Measurements from ENCODE around the gene CLDN1.

The CLDN1 gene

DNA sequence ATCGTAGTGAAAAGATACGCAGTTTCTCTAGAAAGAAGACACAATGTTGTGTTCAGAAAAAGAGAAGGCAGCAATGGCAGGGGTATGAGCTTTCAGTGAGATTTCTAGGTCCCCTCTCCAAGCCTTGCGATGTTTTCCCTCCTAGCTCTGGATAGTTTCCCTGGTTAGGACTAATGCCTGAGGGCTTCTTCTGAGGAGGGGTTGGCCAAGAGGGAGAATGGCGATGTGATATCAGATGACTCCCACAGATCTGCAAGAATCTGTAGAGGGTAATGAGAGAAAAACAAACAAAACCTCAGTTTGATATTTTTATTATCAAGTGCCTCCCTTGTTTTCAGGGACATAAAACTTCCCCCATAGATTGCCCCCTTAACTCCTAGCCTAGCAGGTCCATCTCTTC lies 4.1 kb upstream of the CLDN1 start:
- Histone ChIP-seq H3K27ac (peak overlapping the region; percentile 15; the same call in 1 of the 2 replicates), H3K9me3 (ENCODE audit: low read depth, low read length) (no peaks in the 10 kb centered on the region), H3K9ac (ENCODE audit: insufficient read length) (no peak overlapping the region), H3K4me3 (no peak overlapping the region), H3K36me3 (ENCODE audit: insufficient read depth, low read length) (no peaks in the 10 kb centered on the region)
- TF ChIP-seq FOXP2 (optimal IDR thresholded peaks at IDR 0.05; ENCODE audit: control extremely low read depth, extremely low read length, insufficient read depth) (no peak), EZH2 (IDR thresholded peaks at IDR 0.05) (no peak), POLR2AphosphoS5 (IDR thresholded peaks at IDR 0.05; ENCODE audit: borderline replicate concordance, low read depth, low read length) (no peak)
- DNase-seq (ENCODE audit: low read depth, low spot score): no peak

DNA sequence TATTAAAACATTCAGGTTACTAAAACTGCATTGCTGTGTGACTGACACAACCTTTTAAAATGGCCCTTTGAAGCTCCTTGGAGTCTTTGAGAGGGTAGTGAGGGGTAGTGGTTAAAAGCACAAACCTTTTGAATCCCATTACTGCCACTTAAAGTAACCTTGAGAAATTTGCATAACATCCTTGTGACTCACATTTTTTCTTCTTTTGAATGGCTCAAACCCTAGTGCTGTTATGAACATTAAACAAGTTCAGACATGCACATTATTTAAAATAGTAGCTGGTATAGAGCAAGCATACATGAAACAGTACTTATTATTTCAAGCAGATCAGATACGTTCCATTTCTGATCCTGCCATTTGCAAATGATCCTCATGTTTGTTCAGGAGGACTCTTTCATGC lies 3.7 kb upstream of the CLDN1 start:
- Histone ChIP-seq H3K4me3 (peak overlapping the region; percentile 8; the same call in 1 of the 2 replicates), H3K27ac (peak overlapping the region; percentile 46), H3K9me3 (ENCODE audit: low read depth, low read length) (no peaks in the 10 kb centered on the region), H3K9ac (ENCODE audit: insufficient read length) (no peak overlapping the region), H3K36me3 (ENCODE audit: insufficient read depth, low read length) (no peaks in the 10 kb centered on the region)
- DNase-seq (ENCODE audit: low read depth, low spot score): no peak
- TF ChIP-seq FOXP2 (optimal IDR thresholded peaks at IDR 0.05; ENCODE audit: control extremely low read depth, extremely low read length, insufficient read depth) (no peak), POLR2AphosphoS5 (IDR thresholded peaks at IDR 0.05; ENCODE audit: borderline replicate concordance, low read depth, low read length) (no peak), EZH2 (IDR thresholded peaks at IDR 0.05) (no peak)

DNA sequence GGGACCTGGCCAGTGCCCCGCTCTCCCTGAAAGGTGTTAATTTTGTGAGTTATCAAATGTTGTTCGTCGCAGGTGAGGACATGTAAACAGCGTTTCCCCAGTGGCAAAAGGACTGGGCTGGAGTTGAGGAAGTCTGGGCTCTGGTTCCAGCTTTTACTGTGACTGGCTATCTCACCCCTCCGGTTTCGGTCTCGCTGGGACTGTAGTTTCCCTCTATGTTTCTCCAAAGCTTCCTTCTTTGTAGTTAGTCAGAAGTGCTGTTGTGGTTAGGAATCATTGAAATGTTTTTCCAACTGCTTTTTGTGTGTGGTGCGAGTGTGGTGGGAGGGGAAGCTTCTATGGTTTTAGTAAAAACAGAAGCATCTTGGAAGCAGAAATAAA lies 990 bp upstream of the CLDN1 start:
- H3K36me3 ChIP-seq (ENCODE audit: insufficient read depth, low read length): peaks cover 20% of the 10 kb centered on the region
- TF ChIP-seq FOXP2 (optimal IDR thresholded peaks at IDR 0.05; ENCODE audit: control extremely low read depth, extremely low read length, insufficient read depth) (no peak), EZH2 (IDR thresholded peaks at IDR 0.05) (no peak), POLR2AphosphoS5 (IDR thresholded peaks at IDR 0.05; ENCODE audit: borderline replicate concordance, low read depth, low read length) (no peak)
- no peak overlapping the region for H3K27ac ChIP-seq
- H3K4me3 ChIP-seq: peak overlapping the region; percentile 97
- DNase-seq (ENCODE audit: low read depth, low spot score): no peak
- H3K9ac ChIP-seq (ENCODE audit: insufficient read length): peak overlapping the region; percentile 64
- no peaks in the 10 kb centered on the region for H3K9me3 ChIP-seq (ENCODE audit: low read depth, low read length)

DNA sequence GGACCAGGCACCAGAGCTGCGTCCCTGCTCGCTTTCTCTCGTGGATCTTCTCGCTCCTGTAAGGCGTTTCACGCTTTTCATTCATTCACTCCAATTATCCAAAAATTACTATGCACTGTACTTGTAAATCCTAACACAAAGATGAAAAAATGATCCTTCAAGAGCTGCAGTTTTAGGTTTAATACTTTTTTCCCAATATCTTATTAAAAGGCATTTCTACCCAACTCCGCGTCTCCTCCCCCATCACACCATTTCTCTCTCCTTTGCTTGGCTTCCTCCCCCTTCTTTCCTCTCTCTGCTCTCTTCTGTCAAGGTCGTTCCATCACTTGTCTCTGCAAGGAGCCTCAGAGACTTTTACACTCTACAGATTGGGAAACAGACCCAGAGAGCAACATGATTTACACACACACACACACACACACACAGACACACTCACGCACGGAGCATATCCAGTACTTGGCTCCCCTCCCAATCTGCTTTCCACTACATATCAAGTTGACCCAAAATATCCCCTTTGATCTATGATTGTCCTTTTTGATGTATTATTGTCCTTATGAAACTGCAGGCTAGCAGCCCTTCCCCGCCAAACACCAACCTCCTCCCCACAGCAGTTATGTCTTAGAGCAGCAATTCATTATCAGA lies 479 bp upstream of the CLDN1 start:
- peaks cover 25% of the 10 kb centered on the region for H3K36me3 ChIP-seq (ENCODE audit: insufficient read depth, low read length)
- H3K27ac ChIP-seq: no peak overlapping the region
- H3K9ac ChIP-seq (ENCODE audit: insufficient read length): peak overlapping the region; percentile 64
- H3K4me3 ChIP-seq: peak overlapping the region; percentile 97
- no peak for DNase-seq (ENCODE audit: low read depth, low spot score)
- TF ChIP-seq EZH2 (IDR thresholded peaks at IDR 0.05): no peak
- TF ChIP-seq FOXP2 (optimal IDR thresholded peaks at IDR 0.05; ENCODE audit: control extremely low read depth, extremely low read length, insufficient read depth): no peak
- TF ChIP-seq POLR2AphosphoS5 (IDR thresholded peaks at IDR 0.05; ENCODE audit: borderline replicate concordance, low read depth, low read length): no peak
- H3K9me3 ChIP-seq (ENCODE audit: low read depth, low read length): no peaks in the 10 kb centered on the region

DNA sequence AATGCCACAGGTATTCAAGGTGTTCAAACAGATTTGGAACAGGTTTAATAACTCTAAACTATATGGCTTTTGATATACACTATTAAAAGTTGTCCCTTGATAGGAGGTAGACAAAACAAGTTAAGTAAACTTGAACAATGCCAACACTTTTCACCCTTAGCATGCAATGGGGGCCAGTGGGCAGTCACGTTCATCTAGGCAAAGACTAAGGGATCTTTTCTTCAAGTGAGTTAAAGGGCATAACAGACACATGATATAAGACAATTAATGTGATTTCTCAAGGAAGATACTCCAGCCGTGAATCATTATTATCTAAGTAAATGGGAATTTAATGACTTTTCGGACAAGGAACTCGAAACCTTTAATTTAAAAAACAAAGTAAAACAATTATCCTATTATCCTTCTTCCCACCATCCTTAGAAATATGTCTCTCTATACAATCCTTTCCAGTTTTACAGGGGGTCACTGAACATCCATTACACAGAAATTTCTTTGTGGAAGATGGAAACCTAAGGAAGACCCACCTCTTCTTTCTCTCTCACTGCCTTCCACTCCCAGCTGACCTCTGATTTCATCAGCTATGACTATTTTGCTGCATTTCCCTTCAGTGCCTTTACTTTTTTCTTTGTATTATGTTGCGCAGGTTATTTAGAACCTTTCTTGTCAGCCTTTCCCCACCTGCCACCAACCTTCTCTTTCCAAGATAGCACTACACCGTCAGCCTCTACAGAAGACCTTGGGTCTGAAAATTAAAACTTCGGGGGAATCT lies 1.5 kb downstream of the CLDN1 start:
- TF ChIP-seq EZH2 (IDR thresholded peaks at IDR 0.05) (no peak), FOXP2 (optimal IDR thresholded peaks at IDR 0.05; ENCODE audit: control extremely low read depth, extremely low read length, insufficient read depth) (no peak), POLR2AphosphoS5 (IDR thresholded peaks at IDR 0.05; ENCODE audit: borderline replicate concordance, low read depth, low read length) (no peak)
- H3K36me3 ChIP-seq (ENCODE audit: insufficient read depth, low read length): peaks cover 42% of the 10 kb centered on the region
- H3K4me3 ChIP-seq: peak overlapping the region; percentile 97
- peak overlapping the region; percentile 53 for H3K27ac ChIP-seq
- DNase-seq (ENCODE audit: low read depth, low spot score): no peak
- H3K9ac ChIP-seq (ENCODE audit: insufficient read length): peak overlapping the region; percentile 92
- no peaks in the 10 kb centered on the region for H3K9me3 ChIP-seq (ENCODE audit: low read depth, low read length)

DNA sequence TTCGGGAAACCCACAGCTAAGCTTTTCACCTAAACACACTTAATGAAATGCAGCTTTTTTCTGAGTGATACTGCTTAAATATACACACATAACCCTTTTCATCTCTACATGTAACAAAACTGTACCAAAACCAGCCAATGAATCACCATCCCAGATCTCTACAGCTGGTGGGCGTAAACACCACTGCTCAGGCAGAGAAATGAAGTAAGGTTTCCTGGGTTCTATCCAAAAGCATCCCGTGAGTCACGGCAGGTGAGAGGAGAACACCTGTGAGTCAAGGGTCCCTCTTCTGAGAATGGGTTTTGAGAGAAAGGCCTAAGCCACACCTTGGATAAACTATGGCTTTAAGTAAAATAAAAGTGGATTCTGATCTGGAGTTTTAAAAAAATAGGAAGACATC lies 2.6 kb downstream of the CLDN1 start:
- TF ChIP-seq FOXP2 (optimal IDR thresholded peaks at IDR 0.05; ENCODE audit: control extremely low read depth, extremely low read length, insufficient read depth) (no peak), POLR2AphosphoS5 (IDR thresholded peaks at IDR 0.05; ENCODE audit: borderline replicate concordance, low read depth, low read length) (no peak), EZH2 (IDR thresholded peaks at IDR 0.05) (no peak)
- peak overlapping the region; percentile 92 for H3K9ac ChIP-seq (ENCODE audit: insufficient read length)
- no peaks in the 10 kb centered on the region for H3K9me3 ChIP-seq (ENCODE audit: low read depth, low read length)
- H3K36me3 ChIP-seq (ENCODE audit: insufficient read depth, low read length): peaks cover 53% of the 10 kb centered on the region
- no peak for DNase-seq (ENCODE audit: low read depth, low spot score)
- H3K4me3 ChIP-seq: peak overlapping the region; percentile 97
- no peak overlapping the region; the same call in 1 of the 2 replicates for H3K27ac ChIP-seq

DNA sequence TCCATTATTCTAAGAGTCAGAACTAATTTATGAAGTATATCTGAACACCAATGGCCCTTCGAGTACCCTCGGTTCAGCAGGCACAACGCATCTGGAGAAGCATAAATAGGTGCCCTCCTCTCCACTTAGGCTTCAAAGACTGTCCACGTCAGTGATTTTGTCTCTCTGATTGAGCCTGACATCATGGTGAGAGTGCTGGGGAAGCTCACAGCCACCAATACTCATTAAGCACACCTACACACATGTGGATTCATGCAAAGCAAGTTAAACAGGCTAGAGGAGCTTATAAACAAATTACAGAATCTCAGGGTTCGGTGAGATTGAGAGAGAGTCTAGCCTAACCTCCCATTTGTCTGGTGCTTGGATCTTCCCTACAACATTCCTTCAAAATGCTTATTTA lies 3.6 kb downstream of the CLDN1 start:
- TF ChIP-seq POLR2AphosphoS5 (IDR thresholded peaks at IDR 0.05; ENCODE audit: borderline replicate concordance, low read depth, low read length) (no peak), EZH2 (IDR thresholded peaks at IDR 0.05) (no peak), FOXP2 (optimal IDR thresholded peaks at IDR 0.05; ENCODE audit: control extremely low read depth, extremely low read length, insufficient read depth) (no peak)

DNA sequence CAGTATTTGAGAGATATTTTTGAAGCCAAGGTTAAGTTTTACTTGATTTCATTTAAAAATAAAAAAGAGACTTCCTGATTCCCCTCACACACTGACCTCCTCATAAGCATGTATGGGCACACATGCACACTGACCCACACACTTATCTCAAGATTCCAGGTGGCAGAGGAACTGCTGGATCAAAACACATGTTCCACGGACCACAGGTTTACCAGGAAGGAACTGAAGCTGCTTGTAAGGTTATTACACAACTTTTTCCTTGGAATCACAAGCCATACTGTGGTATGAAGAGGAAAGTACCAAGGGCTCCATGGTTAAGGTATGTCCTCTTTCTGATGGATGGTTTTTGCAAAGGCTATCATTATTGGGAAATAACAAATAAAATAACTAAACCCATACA lies 7.5 kb downstream of the CLDN1 start:
- Histone ChIP-seq H3K9ac (ENCODE audit: insufficient read length) (no peak overlapping the region), H3K36me3 (ENCODE audit: insufficient read depth, low read length) (peaks cover 82% of the 10 kb centered on the region), H3K27ac (no peak overlapping the region), H3K9me3 (ENCODE audit: low read depth, low read length) (no peaks in the 10 kb centered on the region), H3K4me3 (no peak overlapping the region)
- no peak for DNase-seq (ENCODE audit: low read depth, low spot score)
- TF ChIP-seq POLR2AphosphoS5 (IDR thresholded peaks at IDR 0.05; ENCODE audit: borderline replicate concordance, low read depth, low read length) (no peak), FOXP2 (optimal IDR thresholded peaks at IDR 0.05; ENCODE audit: control extremely low read depth, extremely low read length, insufficient read depth) (no peak), EZH2 (IDR thresholded peaks at IDR 0.05) (no peak)

More for the DNA sequence above, 3.6 kb downstream of the CLDN1 start:
- H3K36me3 ChIP-seq (ENCODE audit: insufficient read depth, low read length): peaks cover 59% of the 10 kb centered on the region
- DNase-seq (ENCODE audit: low read depth, low spot score): no peak
- H3K9ac ChIP-seq (ENCODE audit: insufficient read length): peak overlapping the region; percentile 92
- H3K4me3 ChIP-seq: peak overlapping the region; percentile 97
- no peaks in the 10 kb centered on the region for H3K9me3 ChIP-seq (ENCODE audit: low read depth, low read length)
- H3K27ac ChIP-seq: no peak overlapping the region

Data from SK-N-MC (cell line).